NCI-H2196 (cell line): ENCODE data around the gene GPSM3.
"Not testable (repeated sequence)": the region's sequence is repeated elsewhere in the genome, so short reads cannot be mapped to it uniquely, and the experiment has no call there.

ENCODE experiments used
- DNase-seq: peaks from one replicate; lab custom pipeline; 2025; ENCODE audit not compliant: unreplicated experiment; lab: John Stamatoyannopoulos, UW

GPSM3 gene

DNA sequence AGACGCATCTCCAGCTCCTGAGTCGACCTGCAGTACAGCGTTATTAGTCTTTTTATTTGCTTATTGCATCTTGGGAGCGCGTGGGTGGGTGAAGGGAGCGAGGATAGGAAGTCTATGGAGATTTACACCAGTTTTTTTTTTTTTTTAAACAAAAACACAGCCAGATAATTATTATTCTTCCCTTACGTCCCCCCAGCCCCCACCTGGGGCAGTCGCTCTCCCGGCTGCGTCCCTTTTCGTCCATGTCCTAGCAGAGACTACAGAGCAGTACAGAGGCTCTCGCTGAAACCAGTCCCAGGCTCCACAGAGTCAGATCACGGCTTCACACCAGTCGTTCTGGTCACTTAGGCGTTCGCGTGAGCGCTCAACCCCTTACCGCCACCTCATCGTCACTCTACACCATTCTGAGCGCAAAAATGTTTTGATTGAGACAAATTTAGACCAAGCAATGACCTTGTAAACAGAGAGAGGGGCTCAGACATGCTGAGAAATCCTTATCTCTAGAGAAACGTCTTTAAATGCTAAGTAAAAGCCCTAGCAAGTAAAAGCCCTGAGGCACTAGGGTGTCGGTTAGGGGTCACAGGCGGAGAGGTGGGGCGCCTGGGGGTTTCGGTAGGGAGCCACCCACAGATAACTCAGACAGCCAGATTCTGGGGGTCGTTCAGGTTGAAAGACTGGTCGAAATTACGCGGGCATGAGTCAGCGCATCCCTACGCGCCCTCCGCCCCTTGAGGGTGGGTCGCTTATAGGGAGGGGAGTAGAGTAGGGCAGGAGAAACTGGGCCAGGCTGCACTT, 39.5 kb downstream of the GPSM3 start:
- DNase-seq: no peak

DNA sequence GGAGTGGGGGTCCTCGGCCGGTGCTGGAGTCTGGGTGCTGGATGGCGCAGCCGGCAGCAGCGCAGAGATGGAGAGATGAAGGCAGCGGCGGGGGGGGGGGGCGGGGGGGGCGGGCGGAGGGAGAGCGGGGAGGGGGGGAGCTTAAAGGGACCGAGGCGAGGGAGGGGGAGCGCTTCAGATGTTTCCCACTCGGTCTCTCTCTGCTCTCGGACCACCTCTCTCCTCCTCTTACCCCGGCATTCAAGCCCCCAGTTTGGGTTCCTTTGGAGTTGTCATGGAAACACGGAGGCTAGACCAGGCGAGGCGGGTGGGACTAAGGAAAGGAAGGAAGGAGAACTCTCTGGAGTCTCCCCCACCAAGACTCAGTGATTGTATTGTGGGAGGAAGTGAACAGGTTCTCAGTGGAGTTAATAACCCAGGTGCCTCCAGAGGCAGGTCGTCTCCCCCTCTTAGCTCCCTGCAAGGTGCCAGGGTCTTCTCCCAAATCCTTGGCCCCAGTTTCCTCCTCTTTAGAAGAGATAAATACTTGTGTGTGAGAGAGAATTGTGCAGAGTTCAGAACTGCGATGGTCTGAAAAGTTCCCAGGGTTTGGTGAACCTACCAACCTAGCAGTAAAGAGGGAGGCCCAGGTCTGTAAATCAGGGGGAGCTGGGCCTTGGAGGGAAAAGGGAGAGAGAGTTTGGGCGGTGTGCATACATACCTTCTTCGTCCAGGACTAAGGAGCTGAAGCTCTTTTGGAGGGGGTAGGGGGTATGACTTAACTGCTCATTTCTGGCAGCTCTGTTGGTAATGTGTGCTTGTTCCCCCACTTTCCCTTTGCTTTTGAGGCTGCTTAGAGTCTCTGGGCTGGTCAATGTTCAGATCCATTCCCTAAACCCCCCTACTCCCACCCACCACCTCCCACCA, 40.3 kb downstream of the GPSM3 start, which contains the start of gene PRRT1:
Gene PRRT1, minus strand, starts transcription at position 77 of the 906 bp plus-strand sequence. CDS start 112 bp downstream, outside the sequence.
- DNase-seq: no peak

DNA sequence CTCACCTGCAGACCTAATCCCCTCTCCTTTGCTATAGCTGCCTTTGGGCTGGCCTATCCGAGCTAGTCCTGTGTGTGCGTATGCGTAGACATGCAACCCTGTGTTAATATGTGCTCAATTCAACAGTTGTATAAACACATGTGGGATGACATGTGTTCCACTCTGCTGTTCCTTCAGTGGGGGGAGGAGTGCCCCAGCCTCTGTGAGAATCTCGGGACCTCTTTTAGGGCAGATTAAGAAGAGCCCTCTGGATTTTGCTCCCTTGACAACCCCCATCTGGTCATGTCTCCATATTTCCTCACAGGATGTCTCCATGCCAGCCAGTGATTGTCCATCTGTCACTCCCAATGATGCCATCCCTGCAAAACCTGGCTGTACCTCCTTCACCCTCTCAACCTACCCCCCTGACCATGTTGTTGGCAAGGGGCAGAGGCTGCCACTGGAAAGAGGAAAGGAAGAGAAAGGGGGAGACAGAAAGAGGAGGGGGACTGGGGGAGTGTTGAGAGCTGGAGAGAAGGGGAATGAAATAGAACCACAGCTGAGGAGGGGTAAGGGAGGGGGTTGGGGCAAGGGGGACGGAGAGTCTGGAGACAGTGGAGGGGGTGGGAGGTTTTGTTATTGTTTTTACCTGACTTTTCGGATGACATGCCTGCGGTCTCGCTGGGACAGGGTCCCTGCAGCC, 41.1 kb downstream of the GPSM3 start:
- no peak for DNase-seq

DNA sequence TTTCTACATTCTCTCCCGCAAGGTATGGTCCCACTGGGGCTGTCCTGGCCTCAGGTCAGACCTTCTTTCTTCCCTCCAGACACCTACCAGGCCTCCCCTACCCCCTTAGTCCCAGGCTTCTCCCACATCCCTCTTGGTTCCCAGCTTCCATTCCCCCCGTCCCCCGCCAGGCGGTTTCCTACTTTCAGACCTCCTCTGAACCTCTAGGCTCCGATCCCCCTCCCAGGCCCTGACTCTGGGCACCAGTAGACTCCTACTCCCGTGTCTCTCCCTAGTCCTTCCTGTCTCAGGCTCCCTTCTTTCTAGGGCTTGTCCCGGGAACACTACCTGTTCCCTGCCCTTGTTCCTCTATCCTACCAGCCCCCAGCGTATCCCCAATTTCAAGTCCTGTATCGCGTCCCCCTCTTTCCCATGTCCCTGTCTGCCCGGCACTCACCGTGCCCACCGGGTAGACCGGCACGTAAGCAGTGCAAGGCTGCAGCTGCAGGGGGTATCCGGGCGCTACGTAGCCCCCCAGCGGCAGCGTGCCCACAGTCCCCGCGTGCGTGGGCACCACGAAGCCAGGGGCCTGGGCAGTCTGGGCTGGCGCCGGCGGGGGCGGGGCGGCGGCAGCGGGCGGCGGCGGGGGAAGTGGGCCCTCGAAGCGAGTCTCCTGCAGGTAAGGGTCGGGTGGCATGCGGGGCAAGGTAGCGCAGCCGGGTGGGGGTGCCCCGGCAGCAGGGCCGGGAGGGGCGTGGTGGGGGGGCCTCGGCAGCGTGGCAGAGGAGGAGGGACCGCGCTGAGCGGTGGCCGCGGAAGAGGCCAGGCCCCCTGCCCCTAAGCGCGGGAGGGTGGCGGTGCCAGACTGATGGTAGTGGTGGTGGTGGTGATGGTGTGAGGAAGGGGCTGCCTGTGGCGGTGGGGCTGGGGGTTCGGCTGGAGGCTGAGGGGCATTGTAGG, 42.2 kb downstream of the GPSM3 start:
- no peak for DNase-seq

GRCh38 chr6:32149092-32149755, 43.2 kb downstream of the GPSM3 start:
- no peak for DNase-seq

DNA sequence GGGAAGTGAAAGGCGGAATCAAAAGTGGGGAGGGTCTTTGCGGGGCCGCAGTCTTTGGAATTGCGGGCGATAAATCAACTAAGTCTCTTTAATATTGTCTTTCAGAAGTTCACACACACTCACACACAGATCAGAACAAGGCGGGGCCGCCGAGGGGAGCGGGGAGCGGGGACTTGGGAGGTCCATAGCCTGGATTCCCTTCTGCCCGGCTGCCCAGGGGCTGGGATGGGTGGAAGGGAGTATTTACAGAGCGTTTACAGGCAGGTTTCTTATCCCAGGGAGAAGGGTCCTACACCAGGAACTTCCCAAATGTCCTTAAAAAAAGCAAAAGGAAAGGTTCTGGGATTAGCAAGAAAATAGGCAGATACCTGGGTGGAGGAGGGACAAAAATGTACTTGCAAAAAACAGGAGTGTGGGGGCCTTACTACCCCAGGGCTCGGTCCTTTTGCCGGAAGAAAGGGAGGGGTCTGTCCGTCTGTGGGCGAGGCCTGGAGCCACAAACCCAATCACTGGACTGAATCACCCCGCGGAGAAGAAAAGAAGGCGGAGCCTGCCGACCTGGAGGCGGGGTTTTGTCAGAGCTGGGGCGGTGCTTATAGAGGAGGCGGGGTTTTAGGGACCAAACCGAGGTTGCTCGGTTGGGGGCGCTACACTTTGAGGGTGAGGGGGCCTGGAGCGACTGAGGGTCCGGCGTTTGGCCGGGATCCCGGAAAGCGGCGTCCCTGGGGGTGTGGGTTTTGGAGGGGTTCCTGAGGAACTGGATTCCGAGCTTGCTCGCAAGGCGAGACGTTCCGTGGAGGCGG, 44.0 kb downstream of the GPSM3 start:
- no peak for DNase-seq

- DNase-seq: no peak
Measured at GRCh38 chr6:32147401-32148132, 44.9 kb downstream of the GPSM3 start.

GRCh38 chr6:32146687-32147086, 45.8 kb downstream of the GPSM3 start:
- no peak for DNase-seq

- DNase-seq: no peak
Measured at GRCh38 chr6:32146287-32146686, 46.2 kb downstream of the GPSM3 start.

GRCh38 chr6:32144238-32144637, 48.2 kb downstream of the GPSM3 start:
- not testable (repeated sequence) for DNase-seq
